Ectodermal cell (in vitro differentiated cells): ENCODE measurements around the gene STK36.

ENCODE experiments used
- H3K27ac ChIP-seq: 2 replicates; pipeline ENCODE4 v1.7.0; 2013; ENCODE audit warnings: mild to moderate bottlenecking, low read depth, low read length; ENCODE audit not compliant: insufficient read depth, poor library complexity, severe bottlenecking
- H3K27me3 ChIP-seq: 2 replicates; pipeline ENCODE4 v1.7.0; 2013; ENCODE audit warnings: mild to moderate bottlenecking, low read length; ENCODE audit not compliant: insufficient read depth, control insufficient read depth, poor library complexity, severe bottlenecking
- H3K36me3 ChIP-seq: one replicate; pipeline ENCODE4 v1.7.0; 2013; ENCODE audit warnings: low read length; ENCODE audit not compliant: control insufficient read depth, insufficient read depth
- H3K4me1 ChIP-seq: one replicate; pipeline ENCODE4 v1.7.0; 2013; ENCODE audit warnings: low read length; ENCODE audit not compliant: control insufficient read depth, insufficient read depth
- H3K4me3 ChIP-seq: 2 replicates; pipeline ENCODE4 v1.7.0; 2013; ENCODE audit warnings: low read depth, low read length, control low read depth; ENCODE audit not compliant: insufficient read depth
- H3K9me3 ChIP-seq: 2 replicates; pipeline ENCODE4 v1.7.0; 2013; ENCODE audit warnings: mild to moderate bottlenecking, low read length, moderate library complexity; ENCODE audit not compliant: control insufficient read depth
- WGBS, 2 experiments: methylation state at CpG; one replicate each; pipeline ENCODE4 v1.1.7; 2013; ENCODE audit warnings: missing lambda C conversion rate in 2 of 2; 5-methylcytosine and 5-hydroxymethylcytosine counted together

Gene STK36

GRCh38 chr2:218727502-218728165 lies 55.7 kb downstream of the STK36 start:
- Histone ChIP-seq H3K4me3 (no peak overlapping the region), H3K4me1 (no peaks in the 10 kb centered on the region), H3K27ac (no peak overlapping the region), H3K36me3 (peaks cover 4% of the 10 kb centered on the region), H3K27me3 (no peaks in the 10 kb centered on the region), H3K9me3 (peaks cover 3% of the 10 kb centered on the region)
- WGBS, 2 experiments, result 91 to 98% methylated on average over 6 of the region's 6 CpGs

GRCh38 chr2:218729640-218730039 lies 57.8 kb downstream of the STK36 start:
- 93 to 97% methylated on average over 2 to 3 of the region's 3 CpGs for WGBS, 2 experiments
- Histone ChIP-seq H3K9me3 (peaks cover 3% of the 10 kb centered on the region), H3K4me1 (no peaks in the 10 kb centered on the region), H3K27ac (no peak overlapping the region), H3K4me3 (no peak overlapping the region), H3K36me3 (peaks cover 4% of the 10 kb centered on the region), H3K27me3 (no peaks in the 10 kb centered on the region)

- Histone ChIP-seq H3K36me3 (peaks cover 5% of the 10 kb centered on the region), H3K27ac (no peak overlapping the region), H3K27me3 (no peaks in the 10 kb centered on the region), H3K4me1 (no peaks in the 10 kb centered on the region), H3K4me3 (no peak overlapping the region), H3K9me3 (no peaks in the 10 kb centered on the region)
- 93 to 97% methylated on average over 5 of the region's 5 CpGs for WGBS, 2 experiments
These were observed 60.3 kb downstream of the STK36 start for GRCh38 chr2:218732052-218732760.

DNA sequence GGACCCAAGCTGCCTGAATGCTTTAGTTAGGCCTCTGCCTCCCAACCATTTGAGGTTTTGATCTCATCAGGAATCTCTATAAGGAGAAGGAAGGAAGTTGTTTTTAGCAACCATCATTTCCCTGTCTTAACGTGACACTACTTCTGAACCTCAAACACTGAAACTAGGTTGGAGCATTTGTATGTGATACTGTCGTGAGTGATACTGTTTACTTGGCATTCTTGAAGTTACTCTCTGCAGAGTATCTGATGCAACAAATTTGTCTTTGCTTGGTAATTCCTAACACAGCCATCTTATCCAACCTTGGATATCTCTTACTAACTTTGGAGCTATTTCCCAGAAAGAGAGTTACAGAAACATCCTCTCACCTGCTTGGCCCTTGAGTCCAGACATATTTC lies 60.9 kb downstream of the STK36 start:
- Histone ChIP-seq H3K36me3 (peaks cover 6% of the 10 kb centered on the region), H3K4me1 (no peaks in the 10 kb centered on the region), H3K27me3 (no peaks in the 10 kb centered on the region), H3K4me3 (no peak overlapping the region), H3K9me3 (no peaks in the 10 kb centered on the region), H3K27ac (no peak overlapping the region)
- 93 to 96% methylated on average over 2 of the region's 2 CpGs for WGBS, 2 experiments

- 78 to 81% methylated on average over 6 of the region's 6 CpGs for WGBS, 2 experiments
- H3K27ac ChIP-seq, result no peak overlapping the region
These were observed 61.5 kb downstream of the STK36 start for GRCh38 chr2:218733171-218734021.

DNA sequence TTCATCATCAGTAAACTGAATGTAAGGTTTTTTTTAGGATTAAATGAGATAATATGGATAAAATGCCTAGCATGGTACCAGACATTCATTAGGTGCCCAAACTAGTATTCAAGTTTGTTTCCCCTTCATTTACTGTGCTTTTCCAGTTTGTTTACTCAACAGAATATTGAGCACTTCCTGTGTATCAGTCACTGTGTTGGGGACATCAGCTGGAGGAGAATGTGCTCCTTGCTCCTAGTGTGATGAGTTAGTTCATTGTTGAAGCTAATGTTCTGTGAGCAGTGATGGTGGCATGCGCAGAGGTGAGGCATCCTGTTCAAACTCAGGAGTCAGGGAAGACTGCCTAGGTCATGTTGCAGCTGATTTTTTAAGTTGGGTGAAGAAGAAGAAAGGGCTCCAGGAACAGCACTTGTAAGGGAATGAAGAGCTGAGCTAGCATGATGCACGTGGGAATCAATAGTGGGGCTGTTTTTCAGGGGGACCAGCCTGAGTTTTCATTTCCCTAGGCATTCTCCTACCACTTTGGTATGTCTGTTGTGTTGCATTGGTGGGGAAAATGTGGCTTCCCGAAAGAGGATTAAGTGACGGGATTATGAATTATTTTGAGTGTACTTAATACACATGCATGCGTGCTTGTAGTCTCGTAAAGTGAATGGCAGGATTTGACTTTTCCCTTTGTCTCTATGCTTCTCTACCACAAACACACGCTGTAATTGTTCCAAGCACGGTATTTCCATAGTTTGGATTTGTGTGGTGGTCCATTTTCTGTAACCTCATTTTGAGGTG lies 62.5 kb downstream of the STK36 start:
- Histone ChIP-seq H3K4me3 (no peak overlapping the region), H3K27me3 (no peaks in the 10 kb centered on the region), H3K36me3 (peaks cover 19% of the 10 kb centered on the region), H3K27ac (no peak overlapping the region), H3K4me1 (no peaks in the 10 kb centered on the region), H3K9me3 (no peaks in the 10 kb centered on the region)
- 96 to 99% methylated on average over 8 of the region's 8 CpGs for WGBS, 2 experiments

More at GRCh38 chr2:218733171-218734021, 61.5 kb downstream of the STK36 start:
- H3K27me3 ChIP-seq, result no peaks in the 10 kb centered on the region
- H3K4me1 ChIP-seq, result no peaks in the 10 kb centered on the region
- peaks cover 9% of the 10 kb centered on the region for H3K36me3 ChIP-seq
- H3K4me3 ChIP-seq, result no peak overlapping the region
- no peaks in the 10 kb centered on the region for H3K9me3 ChIP-seq

- Histone ChIP-seq H3K27ac (no peak overlapping the region), H3K36me3 (peaks cover 35% of the 10 kb centered on the region), H3K4me1 (no peaks in the 10 kb centered on the region), H3K27me3 (no peaks in the 10 kb centered on the region), H3K4me3 (no peak overlapping the region), H3K9me3 (no peaks in the 10 kb centered on the region)
- 83 to 98% methylated on average over 2 of the region's 2 CpGs for WGBS, 2 experiments
These were observed 64.6 kb downstream of the STK36 start for GRCh38 chr2:218736531-218736930.

GRCh38 chr2:218743068-218743467 lies 71.2 kb downstream of the STK36 start:
- Histone ChIP-seq H3K27ac (no peak overlapping the region), H3K4me3 (no peak overlapping the region), H3K27me3 (no peaks in the 10 kb centered on the region), H3K36me3 (peaks cover 47% of the 10 kb centered on the region), H3K9me3 (no peaks in the 10 kb centered on the region), H3K4me1 (no peaks in the 10 kb centered on the region)
- 91 to 93% methylated on average over 6 of the region's 6 CpGs for WGBS, 2 experiments

- no peaks in the 10 kb centered on the region for H3K4me1 ChIP-seq
- H3K27me3 ChIP-seq, result no peaks in the 10 kb centered on the region
- H3K9me3 ChIP-seq, result no peaks in the 10 kb centered on the region
- no peak overlapping the region for H3K4me3 ChIP-seq
- no peak overlapping the region for H3K27ac ChIP-seq
- H3K36me3 ChIP-seq, result peaks cover 45% of the 10 kb centered on the region
- 89 to 93% methylated on average over 3 of the region's 3 CpGs for WGBS, 2 experiments
These were observed 72.7 kb downstream of the STK36 start for GRCh38 chr2:218744615-218745014.
